Esophagus muscularis mucosa (tissue), 4 donors: ENCODE data around the gene PHLDA1. TPM values are rescaled to one million over a fixed set of nuclear protein-coding genes. Genes with fewer than 3 reads are reported as not detected.

ENCODE experiments used
- DNase-seq: peaks from one replicate; pipeline ENCODE4 v3.0.0-alpha.2; 2017; ENCODE audit errors: extremely low spot score
- H3K27ac ChIP-seq, 4 donors: fragments of 200-600 bp; sonication (generic); replicated peaks in 1 of 4; 1 replicate in 3 of 4; 2 replicates in 1 of 4; pipeline ENCODE4 v1.5.1; 2016 to 2019; ENCODE audit warnings: mild to moderate bottlenecking in 1 of 4
- H3K27me3 ChIP-seq, 4 donors: fragments of 200-600 bp; sonication (generic); one replicate each; pipeline versions ENCODE4 v1.5.1 to v1.6.0; 2016 to 2019
- H3K36me3 ChIP-seq, 4 donors: fragments of 200-600 bp; sonication (generic); one replicate each; pipeline ENCODE4 v1.5.1; 2016 to 2019
- H3K4me1 ChIP-seq, 4 donors: fragments of 200-600 bp; sonication (generic); one replicate each; pipeline ENCODE4 v1.5.1; 2016 to 2019
- H3K4me3 ChIP-seq, 4 donors: fragments of 200-600 bp; sonication (generic); 1 replicate in 2 of 4; 2 replicates in 2 of 4; pipeline ENCODE4 v1.5.1; 2016 to 2019; ENCODE audit warnings: mild to moderate bottlenecking in 4 of 4, moderate library complexity in 1 of 4
- H3K9me3 ChIP-seq, 4 donors: fragments of 200-600 bp; sonication (generic); 1 replicate in 3 of 4; 2 replicates in 1 of 4; pipeline ENCODE4 v1.5.1; 2016 to 2019
- EP300 ChIP-seq: sonication (generic); formaldehyde crosslinking; IDR thresholded peaks from one replicate; pipeline ENCODE4 v1.6.1; 2017; ENCODE audit warnings: antibody characterized with exemption
- POLR2A ChIP-seq: fragments of 450-650 bp; IDR thresholded peaks from one replicate; pipeline ENCODE4 v1.6.1; 2017; ENCODE audit warnings: antibody characterized with exemption, moderate library complexity, mild to moderate bottlenecking, low read depth
- POLR2AphosphoS5 ChIP-seq, 2 donors: sonication (generic); formaldehyde crosslinking; IDR thresholded peaks; one replicate each; pipeline ENCODE4 v1.6.1; 2017; ENCODE audit warnings: antibody characterized with exemption in 2 of 2
- WGBS: methylation state at CpG from one replicate; pipeline ENCODE4 v1.1.5; 2018; 5-methylcytosine and 5-hydroxymethylcytosine counted together
- intact Hi-C: fragments of 100-400 bp; cut with DNase I; formaldehyde crosslinking; loops from one replicate; pipeline ENCODE4 v1.15.1; 2023
- total RNA-seq, 4 donors: library from RNA; depleted of rRNA; stranded (reverse); fragments of >200 nt; gene quantifications; one replicate each; pipeline versions ENCODE4 v1.1.0 to v1.2.1, GENCODE V29; 2016
- TF ChIP-seq, protein P1 (sequence below), 3 experiments: fragments of 200-600 bp in 2 of 3; fragments of 450-650 bp in 1 of 3; sonication (generic) in 2 of 3; IDR thresholded peaks; one replicate each; pipeline ENCODE4 v1.5.1; 2017 to 2019; ENCODE audit warnings: antibody characterized with exemption in 3 of 3, mild to moderate bottlenecking in 2 of 3, moderate library complexity in 1 of 3

PHLDA1 gene
- total RNA-seq, 4 donors from 2014 or later: 5.0 to 25.3 (median 6.1) TPM

DNA sequence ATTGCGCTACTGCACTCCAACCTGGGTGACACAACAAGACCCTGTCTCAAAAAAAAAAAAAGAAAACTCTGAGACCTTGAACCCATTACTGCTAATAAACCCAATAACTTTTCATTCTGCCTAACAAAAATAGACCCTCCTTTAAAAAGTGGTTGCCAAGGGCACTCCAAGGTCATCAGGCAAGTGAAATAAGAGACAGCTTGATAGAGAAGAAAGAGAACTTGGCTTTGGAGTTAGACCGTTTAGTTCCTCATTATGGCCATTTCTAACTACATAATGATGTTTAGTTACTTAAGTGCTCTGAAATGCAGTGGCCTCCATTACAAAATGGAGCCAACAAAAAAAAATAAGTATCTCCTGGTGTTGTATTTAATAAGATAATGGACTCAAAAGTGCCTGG is 55.9 kb downstream of the PHLDA1 start:
- Histone ChIP-seq H3K4me3 (no peak overlapping the region), H3K36me3 (no peaks in the 10 kb centered on the region), H3K27me3 (no peaks in the 10 kb centered on the region), H3K27ac (no peak overlapping the region), H3K9me3 (no peaks in the 10 kb centered on the region), H3K4me1 (peaks cover 23 to 30% (median 25%) of the 10 kb centered on the region in 4 donors)
- WGBS: 89% methylated on average over 2 of the region's 2 CpGs
- intact Hi-C loops: loop anchor here (5.0 kb wide), 1 partner anchor 57 kb away; the partner anchor contains the start of gene PHLDA1
- no peak for DNase-seq
- TF ChIP-seq POLR2A (no peak), POLR2AphosphoS5 (IDR thresholded peaks at IDR 0.05) (no peak), EP300 (no peak)
- TF ChIP-seq, protein P1, sequence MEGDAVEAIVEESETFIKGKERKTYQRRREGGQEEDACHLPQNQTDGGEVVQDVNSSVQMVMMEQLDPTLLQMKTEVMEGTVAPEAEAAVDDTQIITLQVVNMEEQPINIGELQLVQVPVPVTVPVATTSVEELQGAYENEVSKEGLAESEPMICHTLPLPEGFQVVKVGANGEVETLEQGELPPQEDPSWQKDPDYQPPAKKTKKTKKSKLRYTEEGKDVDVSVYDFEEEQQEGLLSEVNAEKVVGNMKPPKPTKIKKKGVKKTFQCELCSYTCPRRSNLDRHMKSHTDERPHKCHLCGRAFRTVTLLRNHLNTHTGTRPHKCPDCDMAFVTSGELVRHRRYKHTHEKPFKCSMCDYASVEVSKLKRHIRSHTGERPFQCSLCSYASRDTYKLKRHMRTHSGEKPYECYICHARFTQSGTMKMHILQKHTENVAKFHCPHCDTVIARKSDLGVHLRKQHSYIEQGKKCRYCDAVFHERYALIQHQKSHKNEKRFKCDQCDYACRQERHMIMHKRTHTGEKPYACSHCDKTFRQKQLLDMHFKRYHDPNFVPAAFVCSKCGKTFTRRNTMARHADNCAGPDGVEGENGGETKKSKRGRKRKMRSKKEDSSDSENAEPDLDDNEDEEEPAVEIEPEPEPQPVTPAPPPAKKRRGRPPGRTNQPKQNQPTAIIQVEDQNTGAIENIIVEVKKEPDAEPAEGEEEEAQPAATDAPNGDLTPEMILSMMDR (IDR thresholded peaks at IDR 0.05): no peak

Other genes with a start within 250 kb of the PHLDA1 start
- 100 to 1,000 TPM; 389 to 540 (median 445) TPM for gene NAP1L1, start 52.9 kb upstream of the PHLDA1 start, total RNA-seq